ENCODE data around the gene BLTP2.

DNA sequence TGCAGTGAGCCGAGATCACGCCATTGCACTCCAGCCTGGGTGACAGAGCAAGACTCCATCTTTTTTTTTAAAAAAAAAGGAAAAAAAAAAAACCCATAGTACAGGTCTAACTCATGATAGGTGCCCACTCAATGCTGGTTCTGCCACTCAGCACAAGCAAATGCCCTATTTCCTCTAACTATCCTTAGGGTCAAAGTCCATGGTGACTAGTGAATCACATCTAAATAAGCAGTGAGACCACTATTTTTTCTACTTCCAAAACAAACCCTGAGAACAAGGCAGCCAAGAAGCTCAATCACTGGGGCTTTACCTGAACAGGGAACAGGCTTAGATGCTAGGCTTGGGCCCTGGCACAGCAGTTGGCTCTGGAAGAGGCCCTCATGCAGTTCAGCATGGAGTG is 3.4 kb downstream of the BLTP2 start:
- TF ChIP-seq, protein P1, sequence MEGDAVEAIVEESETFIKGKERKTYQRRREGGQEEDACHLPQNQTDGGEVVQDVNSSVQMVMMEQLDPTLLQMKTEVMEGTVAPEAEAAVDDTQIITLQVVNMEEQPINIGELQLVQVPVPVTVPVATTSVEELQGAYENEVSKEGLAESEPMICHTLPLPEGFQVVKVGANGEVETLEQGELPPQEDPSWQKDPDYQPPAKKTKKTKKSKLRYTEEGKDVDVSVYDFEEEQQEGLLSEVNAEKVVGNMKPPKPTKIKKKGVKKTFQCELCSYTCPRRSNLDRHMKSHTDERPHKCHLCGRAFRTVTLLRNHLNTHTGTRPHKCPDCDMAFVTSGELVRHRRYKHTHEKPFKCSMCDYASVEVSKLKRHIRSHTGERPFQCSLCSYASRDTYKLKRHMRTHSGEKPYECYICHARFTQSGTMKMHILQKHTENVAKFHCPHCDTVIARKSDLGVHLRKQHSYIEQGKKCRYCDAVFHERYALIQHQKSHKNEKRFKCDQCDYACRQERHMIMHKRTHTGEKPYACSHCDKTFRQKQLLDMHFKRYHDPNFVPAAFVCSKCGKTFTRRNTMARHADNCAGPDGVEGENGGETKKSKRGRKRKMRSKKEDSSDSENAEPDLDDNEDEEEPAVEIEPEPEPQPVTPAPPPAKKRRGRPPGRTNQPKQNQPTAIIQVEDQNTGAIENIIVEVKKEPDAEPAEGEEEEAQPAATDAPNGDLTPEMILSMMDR (IDR thresholded peaks at IDR 0.05): no peak
- no peak for TF ChIP-seq EP300 (IDR thresholded peaks at IDR 0.05)

All from upper lobe of left lung (tissue), 4 donors.